NCI-H774 (cell line): ENCODE measurements around the gene GRB10.
"Not testable (repeated sequence)": the region's sequence is repeated elsewhere in the genome, so short reads cannot be mapped to it uniquely, and the experiment has no call there.

Experiments used
- DNase-seq: peaks from one replicate; lab custom pipeline; 2025; lab: John Stamatoyannopoulos, UW

Gene GRB10

DNA sequence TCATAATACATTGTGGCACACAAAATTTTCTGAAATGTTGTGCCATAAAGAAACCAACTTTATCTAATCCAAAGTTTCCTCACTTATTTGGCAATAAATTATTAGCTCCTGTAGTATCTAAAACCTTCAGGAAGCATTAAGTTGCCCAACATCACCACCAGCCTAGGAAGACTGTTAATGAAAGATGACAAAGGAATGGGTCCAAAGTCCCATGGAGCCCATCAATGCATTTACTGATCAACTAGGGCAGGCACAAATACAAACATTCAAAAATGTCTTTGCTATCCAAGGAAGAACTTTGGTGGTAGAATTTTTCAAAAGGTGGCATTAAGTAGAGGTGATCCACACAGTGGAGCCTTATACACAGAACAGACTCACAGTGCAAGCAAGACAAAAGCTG, 4.5 kb downstream of the GRB10 start:
- DNase-seq = no peak

DNA sequence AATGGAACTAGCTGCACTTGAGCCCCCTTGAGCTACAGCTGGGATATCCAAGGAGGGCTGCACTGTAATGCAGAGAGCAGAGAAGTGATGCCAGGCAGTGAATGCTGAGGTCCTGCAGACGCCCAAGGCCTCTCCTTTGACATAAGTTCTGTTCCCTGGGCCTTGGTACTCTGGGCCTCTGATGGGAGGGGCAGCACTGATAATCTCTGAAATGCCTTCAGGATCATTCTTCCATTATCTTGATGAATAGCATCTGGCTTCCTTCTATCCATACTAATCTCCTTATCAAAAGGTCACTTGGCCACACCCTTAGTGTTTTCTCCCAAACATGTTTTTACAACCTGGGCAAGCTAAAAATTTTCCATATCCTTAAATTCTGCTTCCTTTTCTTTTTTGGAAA, 6.9 kb downstream of the GRB10 start:
- DNase-seq = no peak

DNA sequence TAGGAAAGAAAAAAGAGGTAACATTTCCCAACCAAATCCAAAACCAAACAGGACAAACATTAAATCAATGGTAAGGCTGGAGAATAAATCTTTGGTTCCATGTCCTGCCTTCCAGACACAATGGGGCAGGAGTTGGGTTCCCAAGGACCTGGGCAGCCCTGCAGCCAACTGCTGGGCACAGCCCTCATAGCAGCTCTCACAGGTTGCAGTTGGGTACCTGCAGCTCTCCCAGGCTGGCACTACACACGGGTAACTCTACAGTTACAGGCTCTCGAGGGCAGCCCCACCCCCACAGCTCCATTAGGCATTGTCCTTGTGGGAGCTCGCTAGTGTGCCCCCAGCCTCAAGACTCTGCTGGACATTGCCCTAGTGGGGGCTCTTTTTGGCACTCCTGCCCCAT, 7.5 kb downstream of the GRB10 start:
- no peak for DNase-seq

DNA sequence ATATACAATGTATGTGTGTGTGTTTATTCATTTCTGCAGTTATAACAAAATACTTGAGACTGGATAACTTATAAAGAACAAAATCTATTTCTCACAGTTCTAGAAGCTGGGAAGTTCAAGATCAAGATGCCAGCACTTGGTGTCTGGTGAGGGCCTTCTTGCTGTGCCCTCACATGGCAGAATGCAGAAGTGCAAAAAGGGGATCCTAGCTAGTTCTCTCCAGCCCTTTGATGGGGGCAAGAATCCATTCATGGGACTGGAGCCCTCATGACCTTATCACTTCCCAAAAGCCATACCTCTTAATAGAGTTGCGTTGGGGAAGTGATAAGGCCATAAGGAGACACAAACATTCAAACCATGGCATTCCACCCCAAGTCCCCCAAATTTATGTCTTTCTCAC, 8.4 kb downstream of the GRB10 start:
- no peak for DNase-seq

DNA sequence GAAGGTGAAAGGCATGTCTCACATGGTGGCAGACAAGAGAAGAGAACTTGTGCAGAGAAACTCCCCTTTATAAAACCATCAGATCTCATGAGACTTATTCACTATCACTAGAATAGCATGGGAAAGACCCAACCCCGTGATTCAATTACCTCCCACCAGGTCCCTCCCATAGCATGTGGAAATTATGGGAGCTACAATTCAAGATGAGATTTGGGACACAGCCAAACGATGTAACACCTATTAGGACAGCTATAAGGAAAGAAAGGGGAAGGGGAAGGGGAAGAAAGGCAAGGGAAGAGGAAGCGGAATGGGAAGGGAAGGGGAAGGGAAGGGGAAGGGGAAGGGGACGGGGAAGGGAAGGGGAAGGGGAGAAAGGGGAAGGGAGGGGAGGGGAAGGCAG, 9.6 kb downstream of the GRB10 start:
- not testable (repeated sequence) for DNase-seq

DNA sequence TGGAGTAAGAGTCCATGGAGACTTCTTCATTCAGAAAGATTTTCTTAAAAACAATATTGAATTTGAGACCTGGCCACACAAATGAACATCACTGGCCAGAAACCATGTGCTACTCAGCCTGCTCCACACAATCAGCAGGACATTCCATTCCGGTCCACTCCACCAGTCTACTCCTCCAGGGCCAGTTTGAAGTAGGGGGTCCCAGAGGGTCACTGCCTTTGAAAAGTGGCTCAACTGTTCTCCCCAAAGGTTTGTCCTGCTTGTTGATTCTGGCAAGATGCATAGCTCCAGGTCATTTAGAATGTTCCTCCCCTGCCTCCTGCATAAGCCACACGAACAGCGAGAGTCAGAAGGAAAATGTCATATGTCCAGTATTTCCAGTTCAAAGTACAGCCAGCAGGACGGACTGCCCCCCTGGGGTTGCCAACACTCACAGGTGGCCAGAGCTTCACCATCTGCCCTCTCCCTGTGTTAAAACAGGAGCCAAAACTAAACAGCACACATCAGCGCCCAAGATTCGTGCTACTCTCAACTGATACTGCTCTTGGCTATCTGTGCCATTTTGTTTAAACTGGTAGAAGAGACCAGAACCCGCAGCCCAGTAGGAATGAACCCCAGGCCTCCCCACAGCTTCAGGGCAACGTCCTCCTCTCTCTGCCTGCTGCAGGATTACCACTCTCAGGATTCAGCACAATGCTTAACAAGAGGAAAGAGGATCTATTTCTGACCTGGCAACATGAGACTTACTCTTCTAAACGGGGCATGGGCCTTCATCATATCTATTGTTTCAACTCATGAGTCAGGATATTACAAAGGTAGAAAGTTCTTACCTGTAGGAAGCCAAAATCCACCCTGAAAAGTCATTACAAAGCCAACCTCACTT, 11.3 kb downstream of the GRB10 start:
- no peak for DNase-seq

DNA sequence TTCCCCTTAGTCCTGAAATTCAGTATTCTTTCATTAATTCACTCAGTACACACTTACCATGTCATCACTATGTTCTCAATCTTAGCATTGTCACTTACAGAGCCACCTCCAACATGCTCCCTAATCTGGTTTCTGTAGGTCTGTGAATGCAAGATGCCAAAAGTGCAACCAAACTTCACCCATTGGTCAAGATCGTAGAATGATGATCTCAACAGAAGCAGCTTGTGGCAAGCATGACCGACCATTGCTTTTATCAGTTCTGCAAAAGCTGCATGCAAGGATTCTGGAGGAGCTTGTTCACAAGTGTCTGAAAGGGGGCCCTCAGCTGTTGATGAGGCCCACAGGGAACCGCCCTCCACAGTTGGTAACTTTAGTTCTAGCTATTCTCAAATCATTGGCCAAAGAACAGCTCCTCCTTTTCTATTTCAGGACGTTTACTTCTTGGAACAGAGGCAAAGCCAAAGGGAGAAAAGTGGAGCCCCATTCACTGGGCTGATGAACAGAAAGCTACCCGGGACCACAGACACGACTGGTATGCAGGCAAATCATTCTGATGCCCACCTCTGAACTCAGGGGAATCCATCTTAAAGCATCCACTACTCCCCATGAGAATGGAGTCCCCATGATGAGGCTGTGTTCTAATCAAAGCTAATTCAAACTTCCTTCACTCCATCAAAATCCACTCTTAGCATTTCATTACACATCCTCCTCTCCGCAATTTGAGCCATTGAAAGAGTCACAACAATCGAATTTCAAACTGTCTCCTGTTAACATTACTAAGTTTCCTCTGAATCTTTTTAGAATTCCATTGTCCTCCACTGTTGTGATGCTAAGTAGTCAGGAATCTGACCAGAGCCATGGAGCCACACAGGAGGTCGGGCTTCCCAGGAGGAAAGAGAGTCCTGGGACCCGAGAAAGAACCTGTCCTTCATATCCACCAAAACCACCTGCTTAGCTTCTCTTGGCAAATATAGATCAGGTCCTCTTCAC, 13.9 kb downstream of the GRB10 start:
- no peak for DNase-seq

DNA sequence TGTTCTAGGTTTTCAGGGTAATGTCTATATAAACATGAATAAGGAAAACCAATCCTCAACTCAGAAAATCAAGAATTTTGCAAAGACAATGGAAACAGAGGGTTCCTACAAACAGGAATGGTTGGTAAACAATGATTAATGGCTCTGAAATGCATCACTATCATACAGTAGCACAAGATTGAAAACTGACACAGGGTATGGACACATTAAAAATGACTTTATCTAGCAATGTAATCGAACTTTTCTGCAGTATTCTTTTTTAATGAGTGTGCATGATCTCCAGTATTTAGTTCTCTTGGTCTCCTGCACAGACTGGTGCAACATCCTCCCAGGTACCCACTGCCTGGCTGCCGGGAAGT, 15.9 kb downstream of the GRB10 start:
- no peak for DNase-seq

DNA sequence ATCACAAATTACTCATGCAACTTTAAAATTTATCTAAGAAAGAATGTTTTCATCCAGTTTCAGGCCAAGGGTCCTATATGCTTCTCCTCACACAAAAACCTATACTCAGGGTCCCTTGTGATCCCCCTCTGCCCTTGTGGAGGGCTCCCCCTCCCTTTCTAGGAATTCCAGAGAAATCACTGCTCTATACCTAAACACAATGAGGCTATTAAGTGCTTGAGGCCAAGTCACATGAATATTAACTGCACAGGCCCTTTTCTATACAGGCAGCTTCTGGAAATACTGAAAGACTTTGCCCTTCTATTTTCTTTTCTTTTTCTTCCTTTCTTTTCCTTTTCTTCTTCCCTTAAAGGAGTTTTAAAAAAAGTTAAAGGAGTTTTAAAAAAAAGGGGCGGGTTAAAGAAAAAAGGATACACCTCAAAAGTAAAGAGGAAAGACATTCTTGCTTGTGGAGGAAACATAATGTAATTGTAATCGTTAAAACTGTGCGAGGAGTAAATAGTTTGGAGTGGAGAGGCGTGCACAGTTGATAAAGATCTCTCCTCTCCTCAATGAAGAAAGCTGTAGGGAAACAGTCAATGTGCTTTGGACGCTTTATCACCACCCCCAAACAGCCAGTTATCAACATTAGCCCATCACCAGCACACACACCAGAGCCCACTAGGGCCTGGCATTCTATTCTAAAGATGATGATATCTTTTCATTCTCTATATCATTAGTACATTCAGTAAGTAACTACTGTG, 16.4 kb downstream of the GRB10 start:
- no peak for DNase-seq

DNA sequence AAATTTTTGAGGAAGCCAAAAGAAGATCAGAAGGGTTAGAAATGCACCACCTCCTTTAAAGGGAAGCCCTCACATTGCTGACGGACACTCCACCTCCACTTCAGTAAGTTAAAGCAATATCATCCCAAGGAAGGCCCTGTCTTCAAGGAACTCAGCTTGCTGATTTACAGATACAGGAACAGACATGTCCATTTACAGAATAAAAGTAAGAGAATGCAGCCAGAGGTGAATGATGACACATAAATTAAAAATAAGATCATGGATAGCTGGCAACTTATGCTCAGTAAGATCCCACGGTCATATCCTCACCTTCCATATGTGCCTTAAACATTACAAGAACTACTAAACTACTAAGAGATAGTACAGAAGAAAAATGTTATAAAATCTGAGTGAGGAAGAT, 20.4 kb downstream of the GRB10 start:
- no peak for DNase-seq

DNA sequence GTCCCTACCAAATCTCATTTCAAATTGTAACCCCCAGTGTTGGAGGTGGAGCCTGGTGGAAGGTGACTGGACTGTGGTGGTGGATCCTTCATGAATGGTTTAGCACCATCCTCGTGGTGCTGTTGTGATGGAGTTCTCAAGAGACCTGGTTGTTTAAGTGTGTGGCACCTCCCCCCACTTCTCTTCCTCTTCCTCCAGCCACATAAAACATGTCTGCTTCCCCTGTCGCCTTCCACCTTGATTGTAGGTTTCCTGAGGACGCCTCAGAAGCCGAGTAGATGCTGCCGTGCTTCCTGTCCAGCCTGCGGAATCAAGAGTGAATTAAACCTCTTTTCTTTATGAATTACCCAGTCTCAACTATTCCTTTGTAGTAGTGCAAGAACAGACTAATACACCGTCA, 21.0 kb downstream of the GRB10 start:
- DNase-seq = no peak

DNA sequence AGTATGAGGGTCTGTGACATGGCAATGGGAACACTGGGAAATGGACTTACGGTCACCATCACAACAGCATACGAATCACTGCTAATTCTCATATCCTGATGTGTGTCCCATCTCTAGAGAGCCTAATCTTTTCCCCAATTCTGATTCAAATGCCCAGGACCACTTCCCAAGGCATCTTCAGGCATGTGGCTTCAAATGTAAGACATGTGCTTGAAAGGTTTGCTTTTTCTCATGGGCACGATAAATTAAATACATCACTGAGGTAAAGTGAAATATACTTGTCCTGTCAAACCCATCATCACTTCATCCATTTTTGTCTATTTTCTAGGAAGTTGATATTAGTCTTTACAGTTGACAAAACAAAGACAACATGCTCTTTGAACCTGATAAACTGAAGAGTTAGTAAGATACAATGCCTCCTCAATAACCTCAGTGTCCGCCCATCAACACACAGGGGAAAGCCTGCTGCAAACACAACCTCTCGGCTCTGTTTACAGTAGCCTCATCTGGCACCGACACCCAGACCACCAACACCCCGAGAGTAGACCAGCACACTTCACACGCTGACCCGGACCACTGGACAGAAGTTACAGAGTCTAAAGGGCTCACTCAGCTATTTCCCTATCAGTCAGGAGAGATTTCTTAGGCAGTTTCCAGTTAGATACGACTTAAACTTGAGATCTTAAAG, 24.8 kb downstream of the GRB10 start:
- DNase-seq = no peak

DNA sequence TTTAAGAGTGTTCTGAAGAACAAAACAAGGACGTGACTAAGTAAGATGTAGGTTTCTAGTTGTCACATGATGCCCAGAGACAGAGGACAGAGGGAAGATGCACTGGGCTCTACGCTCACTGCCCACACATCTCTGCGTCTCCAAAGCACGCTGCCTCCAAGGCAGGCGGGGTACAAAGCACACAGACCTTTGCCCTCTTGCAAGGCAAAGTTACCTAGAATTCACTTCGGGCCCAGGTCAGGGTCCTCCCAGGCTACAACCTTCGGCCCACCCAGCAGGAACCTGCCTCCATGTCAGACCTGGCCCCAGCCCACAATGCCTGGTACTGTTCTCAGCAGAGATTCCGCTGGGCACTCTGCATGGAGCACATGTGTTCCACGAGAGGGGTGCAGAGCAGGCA, 26.5 kb downstream of the GRB10 start:
- DNase-seq = no peak

DNA sequence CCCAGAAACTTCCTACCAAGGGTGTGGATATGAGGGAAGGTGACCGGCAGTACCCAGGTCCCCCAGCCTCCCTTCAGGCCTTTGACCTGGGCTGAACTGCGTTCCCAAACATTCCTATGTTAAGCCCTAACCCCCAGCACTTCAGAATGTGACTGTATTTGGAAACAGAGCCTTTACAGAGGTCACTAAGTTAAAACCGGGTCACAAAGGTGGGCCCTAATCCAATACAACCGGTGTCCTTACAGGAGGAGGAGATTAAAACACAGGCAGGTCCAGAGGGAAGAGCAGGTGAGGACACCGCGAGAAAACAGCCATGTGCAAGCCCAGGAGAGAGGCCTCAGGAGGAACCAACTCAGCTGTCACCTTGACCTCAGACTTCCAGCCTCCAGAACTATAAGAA, 28.0 kb downstream of the GRB10 start:
- DNase-seq = no peak

DNA sequence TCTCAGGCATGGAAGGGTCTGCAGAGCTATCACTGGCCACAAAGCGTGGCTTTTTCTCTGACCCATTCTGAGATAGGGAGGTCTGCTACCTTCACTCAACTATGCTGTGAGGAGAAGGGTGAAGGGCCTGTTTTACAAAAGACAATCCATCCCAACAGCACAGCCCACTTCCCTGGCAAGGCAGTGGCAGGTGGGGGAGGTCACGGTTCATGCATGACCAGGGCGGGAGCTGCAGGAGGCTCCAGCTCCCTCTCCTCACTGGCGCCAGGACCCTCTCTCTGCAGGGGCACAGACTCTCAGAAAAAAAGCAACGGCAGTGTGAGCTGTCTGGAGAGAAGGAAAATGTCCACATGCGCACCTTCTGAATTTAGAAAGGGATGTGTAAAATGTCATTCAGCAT, 28.5 kb downstream of the GRB10 start:
- no peak for DNase-seq

DNA sequence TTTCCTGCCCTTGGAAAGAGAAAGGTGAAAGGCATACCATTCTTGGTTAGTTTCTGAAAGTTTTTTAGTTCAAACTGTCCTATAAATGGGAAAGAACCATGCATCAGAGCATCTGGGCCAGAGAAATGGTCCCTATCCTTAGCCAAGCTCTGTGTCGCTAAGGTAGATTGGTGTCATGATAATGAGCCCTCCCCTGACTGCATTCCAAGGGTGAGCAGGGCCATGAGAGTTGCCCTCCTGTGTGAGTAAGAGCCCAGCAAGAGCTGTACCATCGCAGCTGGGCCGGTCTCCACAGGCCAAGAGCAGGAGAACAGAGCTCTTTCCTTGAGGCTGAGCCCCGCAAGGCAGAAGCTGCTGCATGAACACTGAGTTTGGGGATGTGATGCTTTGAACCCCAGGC, 30.3 kb downstream of the GRB10 start:
- DNase-seq = no peak

DNA sequence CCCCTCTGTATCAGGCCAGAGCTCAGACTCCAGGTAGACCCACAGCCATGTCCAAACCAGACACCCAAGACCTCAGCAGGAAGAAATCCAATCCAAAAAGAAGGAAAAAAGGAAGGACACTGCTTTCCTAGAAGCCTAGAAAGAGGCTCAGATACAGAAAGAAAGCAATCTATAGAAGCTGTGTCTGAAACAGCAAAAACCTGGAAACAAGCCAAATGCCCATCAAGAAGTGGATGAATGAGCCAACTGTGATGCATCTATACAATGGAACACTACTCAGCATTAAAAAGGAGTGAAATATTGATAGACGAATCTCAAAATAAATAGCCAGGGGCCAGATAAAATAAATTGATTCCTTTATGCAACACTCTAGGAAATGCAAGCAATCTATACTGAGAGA, 31.6 kb downstream of the GRB10 start:
- no peak for DNase-seq

DNA sequence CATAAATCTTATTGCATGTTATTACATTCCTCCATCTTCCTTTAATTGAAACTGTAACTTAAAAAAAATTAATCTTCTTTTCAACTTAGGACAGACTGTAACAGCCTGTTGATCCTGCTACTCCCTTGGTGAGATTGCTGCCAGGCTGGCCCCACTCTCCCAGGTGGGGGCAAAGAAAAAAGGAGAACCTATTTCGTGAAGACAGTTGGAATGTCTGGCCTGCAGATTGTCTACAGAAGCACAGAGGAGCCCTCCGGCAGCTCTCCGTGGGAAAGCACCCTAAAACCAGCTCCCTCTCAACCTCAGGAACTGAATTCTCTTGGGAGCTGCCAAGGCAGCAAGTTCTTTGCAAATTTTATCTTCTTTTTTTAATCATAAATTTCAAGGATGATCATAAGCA, 32.8 kb downstream of the GRB10 start:
- DNase-seq = no peak

DNA sequence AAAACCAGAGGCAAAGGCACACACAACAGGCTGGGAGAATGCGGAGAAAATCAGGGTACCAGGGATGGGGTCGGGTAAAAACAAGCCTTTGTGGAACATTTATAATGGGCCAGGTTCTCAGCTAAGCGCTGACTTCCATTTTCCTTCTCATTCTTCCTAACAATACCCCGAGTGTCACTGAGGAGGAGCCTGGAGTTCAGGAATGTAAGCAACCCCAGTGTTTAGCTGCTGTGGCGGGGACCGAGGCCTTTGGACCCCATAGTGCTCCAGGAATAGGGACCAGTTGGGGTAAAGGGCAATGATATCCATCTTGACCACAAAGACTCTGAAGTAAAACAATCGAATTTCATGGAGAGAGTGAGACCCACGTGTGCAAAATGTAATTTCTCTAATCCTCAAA, 34.2 kb downstream of the GRB10 start:
- no peak for DNase-seq

DNA sequence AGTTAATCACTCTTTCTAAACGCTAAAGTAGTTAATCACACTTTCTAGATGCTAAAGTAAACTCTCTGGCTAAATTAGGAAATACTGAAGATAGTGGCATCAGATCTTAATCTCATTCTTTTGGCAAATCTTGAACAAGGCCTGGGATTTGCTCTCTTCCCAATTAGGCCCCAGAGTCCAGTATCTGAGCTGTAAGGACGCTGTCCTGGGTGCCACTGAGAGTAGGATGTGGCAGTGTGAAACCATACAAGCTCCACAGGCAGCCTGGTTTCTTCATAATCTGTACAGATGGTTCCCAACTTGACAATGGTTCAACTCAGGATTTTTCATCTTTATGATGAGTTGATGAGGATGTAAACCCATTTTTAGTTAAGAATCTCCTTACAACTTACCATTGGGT, 36.9 kb downstream of the GRB10 start:
- DNase-seq = no peak

DNA sequence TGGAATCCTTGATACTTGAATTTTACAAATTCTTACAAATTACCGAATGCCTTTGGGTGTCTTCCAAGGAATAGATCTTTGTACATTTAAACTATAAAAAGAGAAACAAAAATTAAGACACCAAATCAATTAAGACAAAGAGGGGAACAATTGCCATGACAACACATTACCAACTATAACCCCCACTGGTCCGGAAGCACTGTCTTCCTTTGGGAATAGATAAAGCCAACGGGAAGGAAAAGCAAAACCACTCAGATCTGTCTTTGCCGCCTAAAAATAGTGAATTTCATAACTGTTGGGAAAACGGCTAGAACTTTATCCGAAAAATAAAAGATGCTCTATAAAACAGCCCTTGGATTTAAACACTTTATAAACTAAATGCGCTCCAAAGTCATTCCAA, 37.4 kb downstream of the GRB10 start:
- no peak for DNase-seq

DNA sequence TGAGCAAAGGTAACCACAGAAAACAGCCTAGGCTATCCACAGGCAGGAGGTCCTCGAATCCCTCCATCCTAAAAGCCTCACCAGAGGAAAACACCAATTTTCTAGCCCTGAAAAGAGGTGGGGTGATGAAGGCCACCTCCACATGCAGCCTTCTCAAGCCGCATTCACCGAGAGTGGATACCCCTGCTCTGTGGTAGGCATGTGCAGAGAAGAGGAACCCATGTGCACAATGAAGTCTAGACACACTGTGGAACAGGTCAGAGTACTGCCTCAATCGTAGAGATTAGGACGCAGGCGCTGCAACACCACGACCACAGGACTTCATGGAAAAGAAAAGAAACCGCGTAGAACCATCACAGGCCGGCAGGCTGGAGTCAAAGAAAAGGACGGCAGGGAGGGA, 38.8 kb downstream of the GRB10 start:
- DNase-seq = no peak
